ENCODE results near the gene FBLN7.

- TF ChIP-seq POLR2AphosphoS5 (IDR thresholded peaks at IDR 0.05) (no peak), CTCF (IDR thresholded peaks at IDR 0.05) (no peak), POLR2A (IDR thresholded peaks at IDR 0.05) (no peak)
Observed at GRCh38 chr2:112184121-112184520, 45.9 kb downstream of the FBLN7 start.
